SK-N-MC (cell line): ENCODE data around the gene ERGIC3.

Source experiments
- EZH2 ChIP-seq: fragments of 200-600 bp; sonication (generic); IDR thresholded peaks from one replicate; pipeline ENCODE4 v1.6.1; 2017; ENCODE audit warnings: antibody characterized with exemption
- FOXP2 ChIP-seq: optimal IDR thresholded peaks from 2 replicates; pipeline ENCODE3; 2011; ENCODE audit warnings: mild to moderate bottlenecking, moderate library complexity; ENCODE audit not compliant: insufficient read depth; ENCODE audit errors: extremely low read length, control extremely low read depth
- POLR2AphosphoS5 ChIP-seq: IDR thresholded peaks from 2 replicates; pipeline ENCODE4 v1.6.1; 2012; ENCODE audit warnings: mild to moderate bottlenecking, low read depth, low read length, borderline replicate concordance

DNA sequence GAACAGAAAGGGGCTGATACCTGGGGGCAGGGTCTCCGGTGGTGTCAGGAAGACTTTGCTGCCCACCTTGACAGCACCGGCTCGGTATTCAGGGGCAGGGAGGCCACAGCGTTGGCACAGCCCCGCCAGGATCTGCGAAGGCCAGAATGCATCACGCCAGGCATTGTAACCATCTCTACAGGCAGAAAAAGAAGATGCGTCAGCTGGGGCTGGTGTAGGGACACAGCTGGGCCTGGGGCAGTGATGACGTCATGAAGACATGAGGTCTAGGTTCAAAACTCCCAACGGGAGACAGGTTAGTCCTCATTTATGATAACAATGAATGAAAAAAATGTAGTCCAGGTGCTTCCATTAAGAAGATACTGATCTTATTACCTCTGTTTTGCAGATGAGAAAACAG is 22.0 kb downstream of the ERGIC3 start:
- TF ChIP-seq EZH2 (no peak), POLR2AphosphoS5 (no peak), FOXP2 (no peak)
